Mucosa of descending colon (tissue), 3 donors: ENCODE results near the gene NME5. TPM values are rescaled to one million over a fixed set of nuclear protein-coding genes. Genes with fewer than 3 reads are reported as not detected.
A peak's percentile ranks its signal among the peaks of the same experiment; 100 is the strongest.
"Not testable (repeated sequence)": the region's sequence is repeated elsewhere in the genome, so short reads cannot be mapped to it uniquely, and the experiment has no call there.

Experiments used
- ATAC-seq: fragments of 200-7000 bp; cut with Tn5 transposase; one replicate; pipeline ENCODE4 v1.9.1; 2020; ENCODE audit warnings: mild to moderate bottlenecking, moderate library complexity
- DNase-seq, 3 donors: peaks; one replicate each; pipeline ENCODE4 v3.0.0-alpha.2; 2020
- H3K36me3 ChIP-seq: fragments of 200-600 bp; one replicate; pipeline ENCODE4 v1.8.0; 2021; ENCODE audit warnings: low read depth, mild to moderate bottlenecking
- H3K4me1 ChIP-seq: fragments of 200-600 bp; one replicate; pipeline ENCODE4 v1.8.0; 2021; ENCODE audit warnings: low read depth, mild to moderate bottlenecking
- H3K4me3 ChIP-seq: fragments of 200-600 bp; one replicate; pipeline ENCODE4 v1.8.0; 2021; ENCODE audit warnings: mild to moderate bottlenecking
- H3K9me3 ChIP-seq: fragments of 200-600 bp; one replicate; pipeline ENCODE4 v1.8.0; 2021; ENCODE audit warnings: mild to moderate bottlenecking
- CTCF ChIP-seq: fragments of 200-600 bp; IDR thresholded peaks from one replicate; pipeline ENCODE4 v1.8.0; 2022; ENCODE audit warnings: antibody characterized with exemption, mild to moderate bottlenecking
- intact Hi-C, 2 donors: fragments of 100-400 bp; cut with DNase I in 1 of 2; cut with micrococcal nuclease in 1 of 2; formaldehyde crosslinking; loops; one replicate each; pipeline versions ENCODE4 v1.11.0 to v1.11.1; 2022; cut with DNase I, micrococcal nuclease
- total RNA-seq, 3 donors: library from RNA; stranded (reverse); fragmentation: NEBNext Ultra II Directional in 2 of 3; extraction: Animal tissue kit (Norgen Biotek cat#: 25700) in 2 of 3; gene quantifications; one replicate each; pipeline versions ENCODE4 v1.2.1 to v1.2.4, GENCODE V29; 2021 to 2023
- donor health status: DM: no; HTN: no; CAD: no; lungs with moderate emphysema.
- donor health status: DM: no; HTN: no; CAD: no.
- donor health status: DM: no; HTN: yes; CAD: no.

NME5 gene
- total RNA-seq, 3 donors from 2014 or later: 1.6 to 4.3 TPM; not detected in 1

GRCh38 chr5:138077064-138077696, 62.0 kb downstream of the NME5 start:
- Histone ChIP-seq H3K36me3 (no peaks in the 10 kb centered on the region), H3K9me3 (no peaks in the 10 kb centered on the region), H3K4me3 (no peak overlapping the region), H3K4me1 (no peaks in the 10 kb centered on the region)
- intact Hi-C loops: loop anchor here (2.0 to 5.0 kb wide), 2 partner anchors 55 to 56 kb away; no protein-coding TSS in a partner anchor
- peak; percentile 58 for TF ChIP-seq CTCF
- DNase-seq (peak in 2 of 3 donors; percentile 31 to 89), ATAC-seq (peak; percentile 84)

- H3K36me3 ChIP-seq, ATAC-seq, intact Hi-C loops, DNase-seq, H3K4me1 ChIP-seq, H3K9me3 ChIP-seq, H3K4me3 ChIP-seq: not testable (repeated sequence)
Observed at GRCh38 chr5:138070026-138070425, 69.2 kb downstream of the NME5 start.

GRCh38 chr5:138068742-138069600, 70.3 kb downstream of the NME5 start:
- intact Hi-C loops: no loop called here
- Histone ChIP-seq H3K4me3 (no peak overlapping the region), H3K4me1 (no peaks in the 10 kb centered on the region), H3K9me3 (no peaks in the 10 kb centered on the region), H3K36me3 (no peaks in the 10 kb centered on the region)
- TF ChIP-seq CTCF: peak; percentile 59
- DNase-seq: peak; percentile 59 to 91 (median 82)
- ATAC-seq: peak; percentile 84

DNA sequence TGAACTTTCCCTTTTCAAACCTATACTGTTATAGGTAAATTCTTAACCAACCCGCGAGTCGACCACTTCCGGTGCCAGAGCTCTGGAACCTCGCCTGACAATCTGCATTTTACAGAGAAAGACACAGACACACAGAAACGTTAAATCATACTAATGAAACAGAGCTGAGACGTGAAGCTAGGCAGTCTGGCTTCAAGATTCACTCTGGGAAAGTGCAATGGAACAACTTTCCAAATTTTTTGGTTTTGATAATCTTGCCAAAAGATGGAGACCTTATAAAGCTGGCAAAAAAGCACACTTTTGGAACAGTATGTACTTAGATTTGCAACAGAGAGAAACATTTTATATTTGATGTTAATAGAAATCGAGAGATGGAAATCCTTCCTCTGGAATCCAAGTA, 71.3 kb downstream of the NME5 start:
- Histone ChIP-seq H3K4me3 (no peak overlapping the region), H3K4me1 (no peaks in the 10 kb centered on the region), H3K9me3 (no peaks in the 10 kb centered on the region), H3K36me3 (no peaks in the 10 kb centered on the region)
- DNase-seq (no peak), ATAC-seq (no peak)
- intact Hi-C loops: no loop called here
- TF ChIP-seq CTCF: no peak

Other genes starting within 250 kb of the NME5 start
- not detected for gene PKD2L2, start 250.0 kb downstream of the NME5 start, total RNA-seq
- gene FAM13B, start 106.3 kb downstream of the NME5 start, total RNA-seq: 10 to 100 TPM; 25.5 to 58.4 (median 25.8) TPM
- gene WNT8A, start 55.4 kb downstream of the NME5 start, total RNA-seq: not detected
- gene BRD8, start 39.2 kb upstream of the NME5 start, total RNA-seq: 10 to 100 TPM; 42.6 to 58.5 (median 57.3) TPM
- gene KIF20A, start 39.7 kb upstream of the NME5 start, total RNA-seq: 10 to 100 TPM in 1 of 3 donors, 1 to 10 TPM in 2; 1.4 to 12.9 (median 2.8) TPM
- 10 to 100 TPM; 19.3 to 22.2 (median 21.9) TPM for gene CDC23, start 73.9 kb upstream of the NME5 start, total RNA-seq
- gene GFRA3, start 135.2 kb upstream of the NME5 start, total RNA-seq: 1 to 10 TPM in 2 of 3 donors, under 1 TPM in 1; 0.77 to 2.4 (median 1.1) TPM
- gene CDC25C, start 192.4 kb upstream of the NME5 start, total RNA-seq: 1 to 10 TPM in 2 of 3 donors, under 1 TPM in 1; 0.79 to 4.1 (median 1.3) TPM
- 10 to 100 TPM; 14.4 to 33.5 (median 14.5) TPM for gene FAM53C, start 198.8 kb upstream of the NME5 start, total RNA-seq
- gene KDM3B, start 213.3 kb upstream of the NME5 start, total RNA-seq: 10 to 100 TPM; 56.6 to 84.3 (median 71.7) TPM